ENCODE results near the gene ECEL1.
"Not testable (repeated sequence)": the region's sequence is repeated elsewhere in the genome, so short reads cannot be mapped to it uniquely, and the experiment has no call there.

ECEL1 gene

DNA sequence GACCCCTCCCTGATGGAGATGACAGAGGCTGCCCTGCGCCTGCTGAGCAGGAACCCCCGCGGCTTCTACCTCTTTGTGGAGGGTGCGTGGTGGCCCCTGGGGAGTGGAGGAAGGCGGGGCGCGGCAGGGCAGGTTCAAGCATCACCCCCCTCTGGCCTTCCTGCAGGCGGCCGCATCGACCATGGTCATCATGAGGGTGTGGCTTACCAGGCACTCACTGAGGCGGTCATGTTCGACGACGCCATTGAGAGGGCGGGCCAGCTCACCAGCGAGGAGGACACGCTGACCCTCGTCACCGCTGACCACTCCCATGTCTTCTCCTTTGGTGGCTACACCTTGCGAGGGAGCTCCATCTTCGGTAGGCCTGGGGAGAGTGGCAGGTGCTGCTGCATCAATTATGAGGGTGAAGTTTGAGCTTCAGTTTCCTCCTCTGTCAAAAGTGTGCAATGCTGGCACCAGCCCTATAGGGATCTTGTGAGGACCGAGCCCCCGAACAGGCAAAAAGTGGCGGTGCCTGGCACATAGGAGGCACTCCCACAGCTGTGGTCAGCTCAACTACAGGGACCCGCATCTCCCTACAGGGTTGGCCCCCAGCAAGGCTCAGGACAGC is 29.5 kb downstream of the ECEL1 start:
- no peak for DNase-seq

- DNase-seq: no peak
These were observed 30.3 kb downstream of the ECEL1 start for GRCh38 chr2:232457121-232458011.

DNA sequence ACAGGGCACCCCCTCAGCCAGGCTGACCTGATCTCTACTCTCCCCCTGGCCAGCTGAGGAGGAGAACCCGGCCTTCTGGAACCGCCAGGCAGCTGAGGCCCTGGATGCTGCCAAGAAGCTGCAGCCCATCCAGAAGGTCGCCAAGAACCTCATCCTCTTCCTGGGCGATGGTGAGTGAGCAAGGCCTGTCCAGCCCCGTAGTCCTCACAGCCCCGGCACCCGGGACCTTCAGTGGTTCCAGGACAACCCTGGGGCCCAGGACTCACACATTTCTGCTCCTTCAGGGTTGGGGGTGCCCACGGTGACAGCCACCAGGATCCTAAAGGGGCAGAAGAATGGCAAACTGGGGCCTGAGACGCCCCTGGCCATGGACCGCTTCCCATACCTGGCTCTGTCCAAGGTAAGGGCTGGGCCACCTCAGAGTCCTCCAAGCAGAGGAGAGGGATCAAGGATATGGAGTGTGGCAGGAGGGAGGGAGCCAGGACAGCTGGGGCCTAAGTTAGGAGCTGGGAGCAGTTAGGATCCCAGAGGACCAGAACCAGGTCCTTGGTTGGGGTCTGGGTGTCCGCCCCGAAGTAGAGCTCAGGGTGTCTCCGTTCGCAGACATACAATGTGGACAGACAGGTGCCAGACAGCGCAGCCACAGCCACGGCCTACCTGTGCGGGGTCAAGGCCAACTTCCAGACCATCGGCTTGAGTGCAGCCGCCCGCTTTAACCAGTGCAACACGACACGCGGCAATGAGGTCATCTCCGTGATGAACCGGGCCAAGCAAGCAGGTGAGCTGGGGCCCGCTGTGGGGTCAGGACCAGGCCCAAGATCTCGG is 31.1 kb downstream of the ECEL1 start:
- no peak for DNase-seq

DNA sequence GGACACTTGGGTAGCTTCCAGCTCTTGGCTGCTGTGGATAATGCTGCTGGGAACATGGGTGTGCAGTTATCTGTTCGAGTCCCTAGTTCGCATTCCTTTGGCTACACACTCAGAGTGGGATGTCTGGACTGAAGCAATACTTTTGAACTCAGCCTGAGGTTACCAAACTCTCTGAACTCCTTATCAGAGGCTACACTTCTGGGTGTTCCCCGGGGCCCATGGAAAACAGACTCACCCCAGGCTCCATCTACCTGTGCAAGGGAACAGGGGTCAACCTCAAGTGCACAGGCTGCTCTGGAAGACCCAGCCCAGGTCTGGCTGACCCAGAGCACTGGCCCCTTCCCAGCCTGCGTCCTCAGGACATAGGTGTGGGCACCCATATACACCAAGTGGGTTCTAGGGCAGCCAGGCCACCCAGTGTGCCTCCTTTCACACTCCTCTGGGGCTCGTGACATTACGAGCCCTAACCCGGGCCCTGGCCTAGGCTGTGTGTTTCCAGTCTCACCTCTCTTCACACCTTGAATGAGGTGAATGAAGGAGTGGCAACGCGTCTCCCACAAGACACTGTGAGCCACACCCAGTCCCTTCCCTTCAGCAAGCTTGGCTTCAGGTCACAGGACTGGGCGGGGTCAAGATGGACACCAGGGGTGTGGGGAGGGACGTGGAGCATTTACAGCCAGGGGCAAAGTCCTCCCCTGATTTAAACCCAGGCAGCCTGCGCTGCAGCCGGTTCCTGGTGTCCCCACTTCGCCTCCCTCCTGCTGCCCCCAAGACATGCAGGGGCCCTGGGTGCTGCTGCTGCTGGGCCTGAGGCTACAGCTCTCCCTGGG is 32.0 kb downstream of the ECEL1 start, which contains the start of gene ALPI:
Gene ALPI, plus strand, starts transcription at position 728 of the 830 bp plus-strand sequence. Its CDS starts 47 bp downstream, at position 775.
- DNase-seq: no peak

GRCh38 chr2:232454630-232455029 is 33.0 kb downstream of the ECEL1 start:
- DNase-seq: no peak

DNA sequence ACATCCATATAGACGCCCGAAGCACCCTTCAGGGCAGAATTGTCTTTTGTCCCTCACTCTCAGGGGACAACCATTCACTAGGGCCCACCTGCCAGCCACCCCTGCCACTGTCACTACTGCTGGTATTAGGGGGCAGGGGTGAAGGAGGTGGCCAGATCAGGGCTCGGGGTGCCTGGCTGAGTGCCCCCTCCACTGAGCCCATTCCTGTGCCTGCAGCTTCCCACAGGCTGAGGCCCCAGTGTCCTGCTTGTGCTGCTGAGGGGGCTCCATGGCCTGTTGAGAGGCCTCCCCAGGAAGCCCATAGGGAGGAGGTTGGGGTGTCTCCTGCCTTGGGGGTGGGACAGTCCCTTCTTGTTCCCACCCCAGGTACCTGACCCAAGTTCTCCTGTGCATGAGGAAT is 36.0 kb downstream of the ECEL1 start:
- DNase-seq: not testable (repeated sequence)

DNA sequence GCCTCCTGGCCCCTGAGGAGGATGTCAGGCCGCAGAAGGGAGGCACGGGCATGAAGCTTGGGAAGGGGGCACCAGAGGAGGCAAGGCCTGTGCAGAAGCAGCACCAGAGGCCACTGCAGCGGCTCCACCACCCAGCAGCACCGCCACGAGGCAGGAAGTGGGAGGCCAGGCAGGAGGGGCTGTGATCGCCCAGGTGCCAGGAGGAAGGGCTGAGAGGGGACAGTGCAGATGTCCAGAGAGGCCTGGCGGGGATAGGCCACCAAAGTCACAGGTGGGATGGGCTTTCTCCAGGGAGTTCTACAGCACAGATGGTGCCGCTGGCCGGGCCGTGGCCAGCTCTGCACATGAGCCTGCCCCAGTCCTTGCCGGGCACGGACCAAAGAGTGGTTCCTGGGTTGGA is 37.7 kb downstream of the ECEL1 start:
- DNase-seq: no peak

DNA sequence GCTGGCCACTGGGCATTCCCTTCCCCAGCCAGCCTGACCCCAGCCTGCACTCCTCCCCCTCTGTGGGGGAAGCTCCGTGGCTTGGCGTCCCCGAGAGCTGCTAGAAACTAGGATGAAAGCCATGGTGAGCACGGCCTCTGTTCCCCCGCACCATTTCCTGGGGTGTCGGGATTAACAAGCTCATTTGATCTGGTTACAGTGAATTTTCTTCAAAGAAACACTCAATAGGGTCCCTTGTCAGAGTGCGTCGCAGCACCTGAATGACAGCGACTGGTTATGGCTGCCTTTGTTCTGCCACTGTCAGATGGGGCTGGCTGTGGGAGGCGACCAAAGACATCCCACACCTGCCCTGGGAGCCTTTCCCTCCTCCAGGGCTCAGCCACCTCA is 39.3 kb downstream of the ECEL1 start:
- DNase-seq: no peak

DNA sequence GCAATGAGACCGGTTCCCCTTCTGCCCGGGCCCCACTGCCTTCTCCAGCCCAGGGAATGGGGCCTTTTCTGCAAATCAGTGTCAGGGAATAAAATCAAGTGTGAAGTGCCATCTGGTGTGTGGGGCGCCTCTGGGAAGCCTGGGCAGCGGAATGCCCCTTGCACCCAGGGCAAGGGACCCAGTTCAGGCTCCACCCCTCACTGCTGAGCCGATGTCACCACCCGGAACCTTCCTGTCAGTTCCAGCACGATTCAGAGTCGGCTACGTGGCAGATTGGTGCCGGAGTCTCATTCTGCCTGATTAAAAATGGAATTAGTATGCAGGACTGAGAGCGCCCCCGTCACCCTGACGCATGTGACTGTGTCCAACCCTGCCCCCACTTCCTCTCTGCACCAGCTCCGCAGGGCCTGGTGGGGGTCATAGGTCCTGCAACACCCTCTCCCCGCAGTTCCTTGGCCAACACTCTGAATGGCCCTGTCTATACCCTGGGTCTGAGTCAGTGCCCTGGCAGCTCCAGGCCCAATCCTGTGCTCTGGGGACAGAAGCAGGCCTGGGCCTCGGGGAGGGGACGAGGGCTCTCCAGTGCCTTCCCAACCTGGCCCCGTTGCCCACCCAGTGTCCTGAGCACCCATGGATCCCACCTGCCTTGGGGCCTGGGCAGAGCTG is 39.9 kb downstream of the ECEL1 start:
- no peak for DNase-seq

- DNase-seq: no peak
These were observed 40.5 kb downstream of the ECEL1 start for GRCh38 chr2:232447091-232447620.

DNA sequence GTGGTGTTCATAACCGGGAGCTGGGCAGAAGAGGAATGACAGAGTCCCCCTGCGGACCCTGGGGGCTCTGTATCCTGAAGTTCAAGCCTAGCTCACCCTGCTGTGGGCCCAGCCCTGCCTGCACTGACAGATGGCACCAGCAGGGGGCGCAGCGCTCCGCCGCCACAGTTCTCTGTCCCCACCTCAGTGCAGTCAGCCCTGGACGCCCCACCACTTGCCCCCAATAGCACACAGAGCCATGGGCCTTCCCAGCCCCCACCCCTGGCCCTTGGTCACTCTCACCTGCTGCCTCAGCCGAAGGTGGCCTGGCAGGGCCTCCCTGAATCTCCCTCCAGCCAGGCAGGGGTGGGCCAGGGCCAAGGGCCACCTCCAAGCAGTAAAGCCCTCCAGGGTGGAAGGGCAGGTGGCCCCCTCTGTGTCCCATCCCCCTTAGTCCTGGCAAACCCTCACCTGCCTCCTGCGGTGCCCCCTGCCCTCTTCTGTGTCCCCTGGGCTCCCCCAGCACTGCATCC is 41.3 kb downstream of the ECEL1 start:
- DNase-seq: not testable (repeated sequence)

DNA sequence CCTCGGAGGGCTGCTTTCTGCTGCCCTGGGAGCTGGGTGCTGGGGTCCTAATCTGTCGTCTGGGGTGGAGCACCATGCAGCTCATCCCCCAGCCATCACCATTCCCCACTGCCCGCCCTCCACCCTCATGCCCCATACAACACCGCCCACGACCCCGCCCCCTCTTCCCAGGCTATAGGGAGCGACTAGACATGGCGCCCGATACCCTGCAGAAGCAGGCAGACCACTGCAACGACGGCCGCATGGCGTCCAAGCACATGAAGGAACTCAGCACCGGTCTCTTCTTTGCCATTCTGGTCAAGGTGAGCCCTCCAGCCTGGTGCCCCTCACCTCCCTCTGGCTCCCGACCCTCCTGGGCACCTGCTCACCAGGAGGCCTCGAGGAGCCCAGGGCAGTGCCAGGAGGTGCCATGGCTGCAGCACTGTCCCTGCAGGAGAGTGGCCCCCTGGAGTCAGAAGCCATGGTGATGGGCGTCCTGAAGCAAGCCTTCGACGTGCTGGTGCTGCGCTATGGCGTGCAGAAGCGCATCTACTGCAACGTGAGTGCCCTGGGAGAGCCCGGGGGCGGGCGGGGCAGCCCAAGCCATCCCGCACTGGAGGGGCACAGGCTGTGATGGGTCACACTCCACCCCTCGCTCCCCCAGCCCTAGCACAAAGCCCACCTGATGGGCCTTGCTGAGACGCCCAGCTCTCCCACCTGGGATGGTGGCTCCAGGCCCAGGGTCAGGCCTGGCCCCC is 42.3 kb downstream of the ECEL1 start:
- not testable (repeated sequence) for DNase-seq

GRCh38 chr2:232444409-232445148 is 43.1 kb downstream of the ECEL1 start:
- DNase-seq: peak; percentile 86

DNA sequence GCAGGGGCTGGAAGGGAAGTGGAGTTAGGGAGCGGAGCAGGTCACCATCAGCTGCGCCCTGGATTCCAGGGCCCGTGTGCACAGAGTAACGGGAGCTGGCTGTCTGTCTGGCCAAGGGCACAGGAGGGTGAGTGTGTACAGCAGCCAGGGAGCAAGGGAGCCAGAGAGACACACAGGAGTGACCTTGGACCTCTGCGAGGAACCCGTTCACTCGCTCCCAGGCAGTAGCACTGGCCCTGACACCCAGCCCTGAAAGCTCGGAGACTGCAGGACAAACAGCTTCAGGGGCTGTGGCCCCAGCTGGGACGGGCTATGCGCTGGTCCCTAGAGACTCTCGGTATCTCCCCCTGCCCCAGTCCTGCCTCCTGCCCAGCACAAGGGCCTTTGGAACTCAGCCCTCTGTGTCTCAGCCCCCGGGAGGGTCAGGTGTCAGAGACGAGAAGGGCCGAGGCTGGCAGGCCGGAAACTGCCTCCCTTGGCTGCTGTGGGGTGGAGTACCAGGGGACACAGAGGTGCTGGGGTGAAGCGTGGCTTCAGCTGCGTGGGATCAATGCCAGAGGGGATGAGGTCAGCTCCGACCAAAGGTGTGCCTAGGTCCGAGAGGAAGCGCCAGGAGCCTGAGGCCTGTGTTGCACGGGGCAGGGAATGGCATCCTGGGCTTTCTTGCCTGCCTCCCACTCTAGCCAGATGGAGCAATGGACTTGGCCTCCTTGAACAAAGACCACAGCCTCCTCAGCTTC is 43.8 kb downstream of the ECEL1 start:
- not testable (repeated sequence) for DNase-seq

GRCh38 chr2:232443047-232443446 is 44.6 kb downstream of the ECEL1 start:
- DNase-seq: not testable (repeated sequence)

DNA sequence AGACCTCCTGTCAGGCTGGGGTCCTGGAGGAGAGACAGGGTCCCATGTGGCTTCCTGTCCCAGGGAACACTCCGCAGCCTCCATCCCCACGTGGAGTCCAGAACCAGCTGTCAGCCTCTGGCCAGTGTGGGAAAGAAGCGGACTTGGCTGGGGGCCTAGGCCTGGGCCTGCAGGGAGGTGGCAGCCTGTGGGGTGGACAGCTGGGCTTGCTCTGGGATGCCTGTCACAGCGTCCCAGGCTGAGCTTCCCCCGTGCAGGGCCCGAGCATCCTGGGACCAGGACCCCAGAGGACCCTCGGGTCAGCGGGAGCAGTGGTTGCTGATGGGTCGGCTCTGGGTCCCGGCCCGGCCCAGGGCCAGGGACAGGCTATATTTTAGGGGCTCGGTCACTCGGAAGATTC is 45.2 kb downstream of the ECEL1 start:
- not testable (repeated sequence) for DNase-seq

DNA sequence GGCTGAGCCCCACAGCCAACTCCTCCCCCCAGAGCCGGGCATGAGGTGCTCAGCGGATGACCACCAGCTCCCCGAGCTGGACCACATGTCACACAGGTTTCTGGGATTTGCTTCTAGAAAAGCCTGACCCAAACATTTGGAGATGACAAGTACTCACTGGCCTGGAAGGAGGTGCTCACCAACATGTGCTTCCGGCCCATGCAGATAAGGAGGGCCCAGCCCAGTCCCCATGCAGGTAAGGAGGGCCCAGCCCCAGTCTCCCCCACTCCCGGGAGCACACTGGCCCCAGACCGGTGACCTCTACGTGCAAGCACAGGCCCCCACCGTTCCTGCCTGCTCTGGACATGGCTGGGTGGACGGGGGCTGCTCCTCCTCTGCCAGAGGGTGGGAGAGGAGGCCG is 45.7 kb downstream of the ECEL1 start:
- not testable (repeated sequence) for DNase-seq

GRCh38 chr2:232441147-232441651 is 46.4 kb downstream of the ECEL1 start:
- DNase-seq: no peak
